ENCODE measurements around the gene TRAF3. TPM values are rescaled to one million over a fixed set of nuclear protein-coding genes. Genes with fewer than 3 reads are reported as not detected.

Gene TRAF3
- total and polyA plus RNA-seq, 5 donors = 3.9 to 15.4 (median 11.4) TPM

Other genes with a start within 250 kb of the TRAF3 start
- 10 to 100 TPM; 12.2 to 14.4 (median 13.6) TPM for gene RCOR1, start 184.8 kb upstream of the TRAF3 start, total RNA-seq
- 4.4 TPM for gene RCOR1, start 184.8 kb upstream of the TRAF3 start, polyA plus RNA-seq
- gene AMN, start 145.2 kb downstream of the TRAF3 start, total RNA-seq = under 1 TPM in 2 of 4 donors, not detected in 2; 0.37 to 0.58 TPM
- gene AMN, start 145.2 kb downstream of the TRAF3 start, polyA plus RNA-seq = 0.48 TPM

Measured in right cardiac atrium (tissue), 5 donors.